ENCODE measurements around the gene WDR53.

The WDR53 gene

GRCh38 chr3:196552253-196552652 lies 16.1 kb downstream of the WDR53 start:
- no peak for TF ChIP-seq CTCF (IDR thresholded peaks at IDR 0.05)

GRCh38 chr3:196547067-196547466 lies 21.3 kb downstream of the WDR53 start:
- no peak for TF ChIP-seq CTCF (IDR thresholded peaks at IDR 0.05)

GRCh38 chr3:196546537-196546936 lies 21.8 kb downstream of the WDR53 start:
- no peak for TF ChIP-seq CTCF (IDR thresholded peaks at IDR 0.05)

GRCh38 chr3:196544491-196544992 lies 23.8 kb downstream of the WDR53 start:
- no peak for TF ChIP-seq CTCF (IDR thresholded peaks at IDR 0.05)

GRCh38 chr3:196541684-196542445 lies 26.5 kb downstream of the WDR53 start:
- no peak for TF ChIP-seq CTCF (IDR thresholded peaks at IDR 0.05)

GRCh38 chr3:196537319-196537984 lies 30.9 kb downstream of the WDR53 start:
- peak; percentile 90 for TF ChIP-seq CTCF (IDR thresholded peaks at IDR 0.05)

- TF ChIP-seq CTCF (IDR thresholded peaks at IDR 0.05), result no peak
Observed at GRCh38 chr3:196533260-196533681, 35.1 kb downstream of the WDR53 start.

Data from LNCAP (cell line).